Inferior parietal cortex (tissue), 1 donor: ENCODE data around the gene TMEM132C.
"Not testable (repeated sequence)": the region's sequence is repeated elsewhere in the genome, so short reads cannot be mapped to it uniquely, and the experiment has no call there.

Experiments
- DNase-seq: peaks from one replicate; pipeline ENCODE4 v3.0.0-alpha.2; 2016; ENCODE audit errors: extremely low spot score

TMEM132C gene

DNA sequence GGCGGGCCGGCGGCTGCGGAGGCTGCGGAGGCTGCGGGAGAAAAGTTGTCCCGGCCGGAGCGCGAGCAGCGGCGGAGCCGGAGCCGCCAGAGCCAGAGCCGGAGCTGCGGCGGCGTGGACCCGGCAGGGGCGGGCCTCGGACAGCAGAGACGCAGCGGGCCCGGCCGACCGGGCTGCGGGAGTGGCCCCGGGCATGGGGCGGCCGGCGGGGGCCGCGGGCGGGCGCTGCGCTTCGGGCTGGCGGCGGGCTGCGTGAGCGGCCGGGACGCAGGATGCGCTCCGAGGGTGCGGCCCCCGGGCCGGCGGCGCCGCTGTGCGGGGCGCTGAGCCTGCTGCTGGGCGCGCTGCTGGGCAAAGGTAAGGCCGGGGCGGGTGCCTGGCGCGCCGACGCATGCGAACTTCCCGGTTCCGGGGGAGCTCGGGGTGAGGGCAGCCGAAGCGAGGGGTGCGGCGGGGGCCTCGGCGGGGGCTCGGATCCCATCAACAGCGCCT, at the start of gene TMEM132C:
Gene TMEM132C (plus strand): TSS at position 40 of the 492 bp plus-strand sequence. CDS start 233 bp downstream, at position 273.
- no peak for DNase-seq

DNA sequence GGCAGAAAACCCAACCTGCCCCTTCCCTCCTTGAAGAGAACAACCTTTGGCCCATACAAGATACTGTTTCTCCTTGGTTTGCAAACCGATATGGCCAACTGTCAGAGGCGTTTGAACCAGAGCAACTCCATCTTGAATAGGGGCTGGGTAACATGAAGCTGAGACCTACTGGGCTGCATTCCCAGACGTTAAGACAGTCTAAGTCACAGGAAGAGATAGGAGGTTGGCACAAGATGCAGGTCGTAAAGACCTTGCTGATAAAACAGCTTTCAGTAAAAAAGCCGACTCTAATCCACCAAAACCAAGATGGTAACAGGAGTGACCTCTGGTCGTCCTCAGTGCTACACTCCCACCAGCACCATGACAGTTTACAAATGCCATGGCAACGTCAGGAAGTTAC, 42.7 kb upstream of the TMEM132C start:
- no peak for DNase-seq

DNA sequence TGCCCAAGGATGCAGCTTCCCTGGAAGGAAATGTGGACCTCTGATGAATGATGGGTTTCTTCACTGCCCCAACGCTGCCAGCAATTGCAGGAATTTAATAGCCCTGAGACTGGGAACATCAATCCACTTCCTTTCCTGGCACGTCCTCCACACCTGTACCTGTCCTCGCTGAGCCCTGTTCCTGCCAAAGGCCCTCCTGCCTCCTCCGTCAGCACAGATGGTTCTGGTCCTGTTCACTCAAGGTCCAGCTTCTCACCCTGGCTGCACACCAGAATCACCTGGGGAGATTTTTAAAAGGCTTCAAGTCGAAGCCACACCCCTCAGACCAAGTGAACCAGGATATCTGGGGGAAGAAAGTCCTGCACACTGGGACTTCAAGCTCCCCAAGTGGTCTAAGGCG, 38.4 kb upstream of the TMEM132C start:
- DNase-seq: no peak

DNA sequence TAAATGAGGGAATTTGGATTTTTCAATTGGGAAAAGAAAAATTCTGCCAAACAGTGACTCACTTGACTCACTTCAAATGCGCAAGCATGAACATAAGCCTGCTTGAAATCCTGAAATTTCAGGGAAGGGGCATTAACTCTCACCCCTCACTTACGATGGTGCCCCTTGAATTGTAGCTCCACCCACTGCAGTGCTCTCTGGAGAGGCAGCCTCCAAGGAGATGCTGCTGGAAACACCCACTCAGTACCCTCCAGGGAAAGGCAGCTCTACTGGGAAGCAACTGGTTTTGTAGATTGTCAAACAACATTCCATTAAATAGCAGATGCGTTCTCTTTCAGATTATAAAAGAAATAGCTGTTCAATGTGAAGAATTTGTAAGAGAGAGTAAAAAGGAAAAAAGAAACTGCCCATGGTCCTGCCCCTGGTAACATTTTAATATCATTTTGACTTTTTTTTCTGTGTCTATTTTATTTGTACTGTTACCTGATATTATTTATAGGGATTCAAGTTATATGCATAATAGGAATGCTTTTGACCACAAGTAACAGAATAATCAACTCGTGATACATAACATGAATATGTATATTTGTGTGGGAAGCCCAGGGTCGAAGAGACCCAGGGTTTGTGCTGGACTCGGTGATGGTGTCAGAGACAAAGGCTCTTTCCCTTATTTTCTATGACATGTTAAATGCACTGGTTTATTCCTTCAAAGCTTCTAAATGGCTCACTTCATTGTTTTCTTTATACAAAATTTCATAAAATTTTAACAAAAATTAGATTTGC, 31.1 kb upstream of the TMEM132C start:
- DNase-seq: no peak

DNA sequence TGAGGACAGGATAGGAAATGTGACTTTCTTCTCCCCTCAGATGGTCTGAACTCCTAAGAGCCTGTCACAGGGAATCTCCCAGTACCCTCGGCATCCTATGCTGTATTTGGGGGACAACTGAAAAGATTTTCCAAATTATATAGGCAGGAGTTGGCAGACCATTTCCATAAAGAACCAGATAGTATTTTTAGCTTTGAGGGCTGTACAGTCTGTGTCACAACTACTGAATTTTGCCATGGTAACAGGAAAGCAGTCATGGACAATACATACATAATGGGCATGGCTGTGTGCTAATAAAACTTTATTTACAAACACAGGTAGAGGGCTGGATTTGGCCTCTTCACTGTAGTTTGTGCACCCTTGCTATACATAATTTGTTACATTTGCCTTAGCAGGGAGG, 30.4 kb upstream of the TMEM132C start:
- no peak for DNase-seq

DNA sequence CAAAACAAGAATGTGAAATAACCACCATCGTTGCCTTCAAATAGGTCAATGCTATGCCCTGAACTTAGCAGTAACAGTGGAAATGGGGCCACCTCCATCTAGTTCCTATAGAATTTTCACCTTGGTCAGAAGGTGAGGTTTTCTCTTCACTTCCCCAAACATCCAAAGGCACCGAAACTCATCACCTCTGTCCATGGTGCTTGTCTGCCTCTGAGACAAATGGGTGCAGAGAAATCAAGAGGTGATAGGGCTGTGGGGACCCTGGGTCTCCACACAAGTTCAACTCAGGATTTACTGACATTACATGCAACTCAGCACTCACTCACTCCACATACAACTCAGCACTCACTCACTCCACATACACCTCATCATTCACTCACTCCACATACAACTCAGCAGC, 26.2 kb upstream of the TMEM132C start:
- DNase-seq: no peak

DNA sequence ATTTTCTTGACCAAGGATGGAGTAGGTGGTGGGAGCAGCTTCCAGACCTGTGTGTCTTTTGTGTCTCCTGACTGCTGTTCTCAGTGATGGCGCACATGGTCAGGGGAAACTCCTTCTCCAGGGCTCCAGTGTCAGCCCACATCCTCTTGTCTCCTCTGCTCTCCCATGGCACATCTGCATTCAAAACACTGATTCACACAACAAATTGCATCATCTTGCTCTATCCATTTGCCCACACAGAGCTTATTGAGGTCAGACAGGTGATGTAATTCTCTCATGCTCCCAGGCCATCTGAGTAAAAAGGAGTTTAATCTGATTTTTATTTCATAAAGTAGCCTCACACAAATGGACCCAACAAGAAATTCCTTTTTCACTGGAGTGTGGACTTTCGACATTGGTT, 21.8 kb upstream of the TMEM132C start:
- no peak for DNase-seq

DNA sequence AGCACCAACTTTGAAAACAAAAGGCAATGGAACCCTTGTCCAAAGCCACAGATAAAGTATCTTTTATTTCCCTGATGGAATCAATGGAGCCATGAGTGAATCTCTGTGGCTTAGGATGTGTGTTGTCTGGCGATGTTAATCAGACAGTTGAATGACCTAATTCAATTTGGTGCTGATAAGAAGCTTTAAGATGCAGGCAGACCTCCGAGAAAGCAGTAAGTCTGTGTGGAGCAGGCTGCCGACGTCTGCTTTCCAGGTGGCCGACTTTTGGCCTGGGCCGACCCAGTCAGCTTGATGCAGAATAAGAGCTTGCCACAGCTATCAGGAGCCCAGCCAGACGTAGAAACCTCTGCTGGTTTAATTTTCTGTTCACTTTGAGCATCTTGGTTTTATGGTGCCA, 21.1 kb upstream of the TMEM132C start:
- DNase-seq: no peak

DNA sequence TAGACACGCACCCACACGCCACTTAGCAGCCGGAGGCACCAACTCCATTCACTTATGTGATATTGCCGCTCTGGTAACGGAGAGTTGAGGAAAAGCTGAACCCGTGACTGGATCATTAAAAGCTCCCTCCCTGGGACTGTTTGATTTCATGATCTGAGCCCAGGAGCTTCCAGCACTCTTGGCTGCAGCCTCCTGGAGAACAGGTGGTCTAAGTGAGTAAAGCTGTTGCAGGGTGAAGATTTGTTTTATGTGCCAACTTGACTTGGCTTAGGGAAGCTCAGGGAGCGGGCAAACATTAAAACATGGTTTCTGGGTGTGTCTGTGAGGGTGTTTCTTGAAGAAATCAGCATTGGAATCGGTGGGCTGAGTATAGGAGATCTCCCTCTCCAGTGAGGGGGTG, 16.9 kb upstream of the TMEM132C start:
- DNase-seq: no peak

DNA sequence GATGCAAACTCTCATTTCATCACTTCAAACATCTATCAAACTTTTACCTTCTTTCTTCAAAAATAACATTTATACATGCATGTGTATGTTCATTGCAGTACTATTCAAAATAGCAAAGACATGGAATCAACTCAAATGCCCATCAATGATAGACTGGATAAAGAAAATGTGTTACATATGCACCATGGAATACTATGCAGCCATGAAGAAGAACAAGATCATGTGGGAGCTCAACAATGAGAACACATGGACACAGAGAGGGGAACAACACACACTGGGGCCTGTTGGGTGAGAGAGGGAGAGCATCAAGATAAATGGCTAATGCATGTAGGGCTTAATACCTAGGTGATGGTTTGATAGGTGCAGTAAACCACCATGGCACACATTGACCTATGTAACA, 13.1 kb upstream of the TMEM132C start:
- not testable (repeated sequence) for DNase-seq

DNA sequence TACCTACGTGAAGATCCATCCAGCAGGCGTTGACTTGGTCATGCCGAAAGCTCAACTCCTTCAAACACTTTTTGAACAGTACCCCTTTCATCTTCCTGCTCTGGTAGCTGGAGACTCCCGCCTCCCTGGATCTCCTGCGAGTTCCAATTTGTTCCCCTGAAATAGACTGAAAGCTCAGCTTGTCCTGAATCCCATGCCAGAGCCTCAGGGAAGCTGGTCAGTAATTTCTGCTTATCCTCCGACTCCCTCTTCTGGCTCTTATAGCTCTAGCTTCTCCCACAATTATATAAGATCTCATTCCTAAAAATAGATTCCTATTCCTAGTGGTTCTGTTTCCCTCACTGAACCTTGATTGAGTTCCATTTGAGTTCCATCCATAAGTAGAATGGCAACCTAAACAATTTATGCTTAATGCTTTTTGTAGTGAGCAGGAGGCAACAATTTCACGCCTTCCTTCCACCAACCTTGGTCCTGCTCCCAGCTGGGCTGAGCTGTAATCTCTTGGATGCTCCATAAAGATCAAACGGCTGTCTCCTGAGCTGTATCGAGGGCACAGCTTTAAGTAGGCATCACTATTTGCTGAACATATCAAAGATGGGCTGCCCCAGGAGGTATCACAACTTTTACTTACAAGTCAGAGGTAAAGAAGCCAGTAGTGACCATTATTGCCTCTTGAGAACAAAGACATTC, 8.0 kb upstream of the TMEM132C start:
- peak; percentile 74 for DNase-seq

DNA sequence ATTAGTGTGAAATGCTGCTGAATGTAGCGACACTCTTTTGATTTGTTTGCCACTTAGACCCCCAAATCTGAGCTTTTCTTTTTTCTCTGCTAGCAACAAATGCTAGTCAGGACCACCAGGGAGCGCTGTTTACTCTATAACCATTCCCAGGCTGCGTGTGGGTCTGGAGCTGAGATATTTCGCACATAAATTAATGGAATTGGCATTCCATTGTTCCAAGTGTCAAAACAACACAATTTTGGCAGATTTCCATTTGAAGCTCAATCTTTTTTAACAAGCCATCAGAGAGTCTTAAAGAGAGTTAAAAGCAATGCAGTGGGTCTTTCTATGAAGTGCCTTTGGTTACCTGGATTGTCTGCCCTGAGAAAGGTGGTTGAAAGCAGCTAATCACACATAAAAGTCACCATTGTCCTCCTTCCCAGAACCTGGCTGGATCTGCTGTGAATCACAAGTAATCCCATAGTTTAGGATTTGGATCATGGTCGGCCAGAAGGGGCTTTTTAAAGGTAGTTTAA, 7.4 kb upstream of the TMEM132C start:
- peak; percentile 84 for DNase-seq

DNA sequence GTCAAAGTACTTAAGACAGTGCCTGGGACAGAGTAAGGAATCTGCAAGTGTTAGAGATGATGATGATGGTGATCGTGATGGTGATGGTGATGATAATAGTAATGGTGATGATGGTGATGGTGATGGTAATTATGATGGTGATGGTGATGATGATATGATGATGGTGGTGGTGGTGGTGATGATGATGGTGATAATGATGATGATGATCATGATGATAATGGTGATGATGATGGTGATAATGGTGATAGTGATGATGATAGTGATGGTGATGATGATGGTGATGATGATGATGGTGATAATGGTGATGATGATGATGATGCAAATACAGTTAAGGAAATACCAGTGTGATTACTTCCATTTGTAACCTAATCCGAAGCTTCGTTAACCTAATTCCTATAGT, 5.2 kb upstream of the TMEM132C start:
- no peak for DNase-seq

DNA sequence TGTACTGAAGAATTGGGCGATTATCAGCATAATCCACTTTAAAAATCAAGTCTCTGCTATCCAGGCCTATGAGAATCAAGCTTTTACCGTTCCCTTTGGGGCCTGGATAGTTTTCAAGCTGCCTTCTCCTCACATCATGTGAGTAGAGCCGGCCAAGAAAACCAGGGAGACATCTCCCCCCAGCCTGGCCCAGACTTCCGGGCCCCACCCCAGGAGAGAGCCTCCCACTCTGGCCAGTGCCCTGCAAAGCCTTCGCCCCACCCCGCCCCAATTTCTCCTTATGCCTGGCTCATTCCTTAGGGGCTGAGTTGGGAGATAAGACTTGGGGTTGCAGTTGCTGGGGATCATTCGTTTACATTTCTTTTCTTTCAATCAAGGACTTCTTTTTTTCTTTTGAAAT, 1.4 kb upstream of the TMEM132C start:
- DNase-seq: no peak

DNA sequence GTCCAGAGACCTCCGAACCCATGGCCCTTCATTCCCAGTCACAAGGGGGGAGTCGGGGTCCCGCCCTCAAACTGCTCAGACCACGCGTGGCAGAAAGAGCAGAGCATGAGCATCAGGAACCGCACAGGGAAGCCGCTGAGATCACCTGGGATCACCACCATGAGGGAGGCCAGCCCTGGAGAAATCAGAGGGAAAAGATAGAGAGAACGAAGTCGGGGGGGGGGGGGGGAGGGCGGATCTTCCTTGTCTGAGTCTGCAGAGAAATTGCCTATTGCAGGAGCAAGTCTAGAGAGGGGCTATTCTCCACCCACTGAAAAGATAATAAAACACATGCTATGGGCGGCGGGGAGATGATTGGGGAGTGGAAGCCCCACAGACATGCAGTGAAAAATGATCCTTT, 884 bp upstream of the TMEM132C start:
- no peak for DNase-seq

DNA sequence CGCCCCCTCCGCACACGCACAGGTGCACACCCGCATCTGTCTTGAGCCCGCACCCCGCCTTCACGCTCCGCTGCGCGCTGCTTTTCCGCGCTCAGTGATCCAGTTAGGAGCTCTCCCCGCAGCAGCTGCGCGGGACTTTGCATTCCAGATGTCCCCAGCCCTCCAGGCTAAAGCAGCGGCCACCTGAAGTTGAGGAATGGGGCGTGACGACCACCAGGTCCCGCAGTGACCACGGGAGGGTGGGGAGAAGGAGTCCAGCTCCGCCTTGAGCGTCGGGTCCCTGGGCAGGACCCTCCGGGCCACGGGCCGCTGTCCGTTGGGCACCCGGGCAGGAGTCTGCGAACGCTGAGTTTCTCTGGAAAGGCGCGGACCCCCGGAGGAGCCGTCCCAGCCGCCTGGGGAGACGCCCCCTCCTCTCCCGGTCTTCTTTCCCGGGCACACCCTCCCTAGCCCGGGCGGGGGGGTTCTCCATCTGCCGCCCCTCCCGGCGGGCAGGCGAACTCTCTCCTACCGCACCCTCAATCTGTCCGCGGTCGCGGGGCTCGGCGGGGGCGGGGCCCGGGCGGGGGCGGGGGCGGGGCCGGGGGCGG, 334 bp upstream of the TMEM132C start:
- DNase-seq: no peak

DNA sequence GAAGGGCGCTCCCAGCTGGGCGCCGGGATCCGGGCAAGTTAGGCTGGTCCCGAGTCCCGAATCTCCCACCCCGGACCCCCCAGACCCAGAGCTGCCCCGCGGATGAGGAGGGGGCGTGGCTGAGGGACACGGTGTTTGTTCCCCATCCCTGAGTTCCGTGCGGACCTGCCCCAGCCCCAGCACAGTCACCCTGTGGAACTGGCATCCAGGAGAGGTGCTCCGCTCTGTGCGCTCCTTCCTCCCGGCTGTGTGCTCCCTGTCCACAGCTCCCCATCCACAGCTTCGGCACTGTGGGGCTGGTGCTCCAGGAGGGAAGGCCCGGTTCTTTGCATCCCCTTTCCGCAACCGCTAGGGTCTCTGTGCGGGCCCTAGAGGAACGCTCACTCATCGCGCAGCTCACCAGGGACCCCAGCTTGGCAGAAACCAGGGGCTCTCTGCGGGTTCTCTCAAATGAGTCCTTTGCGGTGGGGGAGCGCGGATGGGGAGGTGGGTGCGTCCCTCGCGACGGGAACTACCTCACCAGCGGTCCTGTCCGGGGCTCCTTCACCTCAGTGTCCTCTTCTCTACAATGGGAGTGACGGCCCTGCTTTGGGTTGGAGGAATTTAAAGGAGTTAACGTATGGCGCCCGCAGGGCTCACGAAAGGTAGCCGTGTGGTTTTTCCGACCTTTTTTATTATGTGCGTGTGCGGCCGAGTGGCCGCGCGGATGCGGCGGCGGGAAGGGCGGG, 845 bp downstream of the TMEM132C start:
- DNase-seq: no peak

DNA sequence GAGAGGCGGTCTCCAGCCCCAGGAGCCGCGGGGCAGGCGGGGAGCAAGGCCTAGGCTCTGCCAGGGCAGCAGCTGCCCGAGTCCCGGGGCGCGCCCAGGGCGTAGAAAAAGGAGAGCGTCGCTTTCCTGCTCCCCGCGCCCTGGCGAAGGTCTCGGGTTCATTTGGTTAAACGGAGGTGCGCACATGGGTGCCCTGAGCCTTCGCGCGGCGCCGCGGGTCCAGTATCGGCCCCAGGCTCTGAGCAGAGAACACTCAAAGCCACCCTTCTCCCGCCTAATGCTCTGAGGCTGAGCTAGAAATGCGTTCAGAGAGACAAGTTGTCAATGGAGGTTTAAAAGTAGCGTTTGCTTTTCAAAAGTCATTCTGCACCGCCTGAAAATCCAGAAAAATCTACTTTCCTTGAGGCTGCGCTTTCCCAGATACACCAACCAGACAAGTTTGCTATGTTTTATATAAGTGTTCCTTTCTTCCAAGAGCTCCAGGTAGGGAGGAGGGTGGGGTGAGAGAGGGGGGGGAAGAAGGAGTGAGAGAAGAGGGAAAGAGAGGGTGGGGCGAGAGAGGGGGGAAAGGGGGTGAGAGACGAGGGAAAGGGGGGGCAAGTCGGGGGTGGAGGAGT, 1.5 kb downstream of the TMEM132C start:
- DNase-seq: no peak

DNA sequence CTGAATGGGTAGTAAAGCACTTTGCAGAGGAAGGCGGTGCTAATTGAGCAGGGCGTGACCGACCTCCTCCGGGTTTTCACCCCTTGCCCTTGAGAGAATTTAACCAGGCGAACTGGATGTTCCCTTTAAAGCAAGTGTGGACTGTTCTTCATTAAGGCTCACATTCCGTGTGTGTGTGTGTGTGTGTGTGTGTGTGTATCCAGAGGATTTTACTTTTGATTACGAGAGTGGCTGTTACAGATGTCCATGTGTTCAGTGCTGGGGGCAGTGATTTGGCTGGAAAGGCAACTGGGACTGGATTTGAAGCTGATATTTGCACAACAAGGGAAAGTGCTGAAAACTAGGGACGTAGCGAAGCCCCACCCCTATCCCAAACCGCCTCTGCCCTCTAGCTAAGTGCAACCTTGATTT, 2.2 kb downstream of the TMEM132C start:
- DNase-seq: no peak

DNA sequence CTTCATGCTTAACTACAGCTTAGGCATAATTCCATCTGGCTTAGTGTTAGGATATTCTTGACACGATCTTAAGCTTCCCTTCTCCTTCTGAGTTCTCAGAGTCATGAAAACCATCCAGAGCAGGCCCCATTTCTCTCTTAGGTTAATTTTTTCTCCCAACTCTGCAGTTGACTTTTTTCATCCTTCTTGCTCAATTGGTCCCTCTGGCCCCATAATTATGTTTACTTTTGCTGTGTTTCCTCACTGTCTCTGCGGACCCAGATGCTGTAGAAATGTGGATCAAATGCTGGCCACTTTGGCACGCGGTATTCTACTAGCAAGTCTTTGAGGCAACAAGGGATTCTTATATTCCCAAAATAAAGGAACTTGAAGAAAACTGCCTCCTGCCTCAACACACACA, 9.5 kb downstream of the TMEM132C start:
- DNase-seq: no peak

DNA sequence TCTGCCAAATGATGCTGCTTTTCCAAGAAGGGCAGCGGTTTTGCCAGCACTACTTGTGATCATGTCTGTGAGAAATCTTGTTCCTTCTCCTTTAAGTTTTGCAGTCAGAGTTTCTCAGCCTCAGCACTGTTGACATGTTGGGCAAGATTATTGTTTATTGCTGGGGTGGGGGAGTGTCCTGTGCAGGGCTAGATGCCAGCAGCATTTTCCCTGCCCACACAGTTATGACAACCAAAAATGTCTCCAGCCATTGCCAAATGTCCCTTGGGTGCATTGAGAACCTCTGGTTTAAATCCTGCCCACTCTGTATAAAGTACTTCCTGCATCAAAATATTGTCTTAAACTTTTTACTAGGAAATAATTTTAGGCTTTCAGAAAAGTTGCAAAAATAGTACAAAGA, 20.0 kb downstream of the TMEM132C start:
- DNase-seq: no peak

DNA sequence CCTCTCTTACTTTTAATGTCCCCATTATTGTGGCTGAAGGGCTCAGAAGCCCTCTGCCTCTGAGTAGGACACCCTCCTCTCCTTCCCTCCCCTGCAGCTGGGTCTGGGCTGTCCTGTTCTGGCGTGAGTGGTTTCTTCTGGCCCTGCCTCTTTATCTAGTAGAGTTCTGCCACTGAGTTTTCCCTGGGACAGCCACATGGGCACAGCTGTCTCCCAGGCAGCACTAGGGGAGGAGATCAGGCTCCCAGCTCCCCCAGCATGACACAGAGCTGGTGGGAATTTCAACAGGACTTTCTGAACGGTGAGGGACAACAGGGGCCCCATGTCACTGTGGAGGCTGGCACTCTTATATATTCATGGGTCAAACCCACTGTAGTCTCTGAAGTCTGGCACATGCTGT, 21.4 kb downstream of the TMEM132C start:
- no peak for DNase-seq
